Ammon's horn (tissue), 1 donor: ENCODE results near the gene MT1A.

ENCODE experiments used
- DNase-seq: peaks from one replicate; pipeline ENCODE4 v3.0.0-alpha.2; 2016; ENCODE audit warnings: low spot score

MT1A gene

DNA sequence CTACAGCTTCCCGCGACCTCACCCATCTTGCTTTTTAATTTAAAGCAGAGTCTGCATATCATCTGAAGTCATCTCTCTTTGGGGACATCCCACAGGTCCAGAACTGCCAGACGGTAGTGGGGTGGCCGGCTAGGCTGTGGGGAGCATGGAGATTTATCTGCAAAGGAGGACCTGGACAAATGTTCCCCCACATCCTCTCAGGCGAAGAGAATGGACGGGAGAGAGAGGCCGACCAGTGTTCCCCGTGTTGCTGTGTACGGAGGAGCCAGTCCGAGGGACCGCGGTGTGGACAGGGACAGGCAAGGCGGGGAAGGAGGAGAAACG is 6.7 kb upstream of the MT1A start:
- DNase-seq, result no peak

DNA sequence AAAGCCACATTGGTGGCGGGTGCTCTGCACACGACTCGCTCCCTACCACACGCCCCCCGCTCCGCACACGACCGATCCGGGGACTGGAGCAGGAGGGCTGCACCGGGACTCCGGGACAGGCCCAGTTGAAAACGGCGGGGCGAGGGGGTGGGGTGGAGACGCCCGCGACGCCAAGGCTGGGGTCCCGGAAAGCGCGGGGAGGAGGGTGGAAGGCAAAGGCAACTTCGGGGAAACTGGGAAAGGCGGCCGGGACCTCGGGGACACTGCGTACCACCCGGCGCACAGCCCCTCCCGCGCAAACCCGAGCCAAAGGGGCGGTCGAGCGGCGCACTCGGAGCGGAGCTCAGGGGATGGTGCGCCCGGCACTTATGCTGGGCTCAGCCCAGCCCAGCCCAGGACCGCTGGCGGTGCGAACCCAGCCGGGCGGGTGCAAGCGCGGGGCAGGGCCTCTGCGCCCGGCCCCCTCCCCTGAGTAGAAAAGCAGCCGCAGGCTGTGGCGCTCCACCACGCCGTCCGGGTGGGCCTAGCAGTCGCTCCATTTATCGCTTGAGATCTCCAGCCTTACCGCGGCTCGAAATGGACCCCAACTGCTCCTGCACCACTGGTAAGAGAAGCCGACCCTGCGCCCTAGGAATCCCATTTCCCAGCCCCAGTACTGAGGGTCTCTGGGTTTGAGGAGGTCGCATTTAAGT is 6.2 kb upstream of the MT1A start, which contains the start of gene MT1M:
Gene MT1M (plus strand): TSS at position 504 of the 692 bp plus-strand sequence. CDS start 73 bp downstream, at position 577.
- DNase-seq, result peak; percentile 71

DNA sequence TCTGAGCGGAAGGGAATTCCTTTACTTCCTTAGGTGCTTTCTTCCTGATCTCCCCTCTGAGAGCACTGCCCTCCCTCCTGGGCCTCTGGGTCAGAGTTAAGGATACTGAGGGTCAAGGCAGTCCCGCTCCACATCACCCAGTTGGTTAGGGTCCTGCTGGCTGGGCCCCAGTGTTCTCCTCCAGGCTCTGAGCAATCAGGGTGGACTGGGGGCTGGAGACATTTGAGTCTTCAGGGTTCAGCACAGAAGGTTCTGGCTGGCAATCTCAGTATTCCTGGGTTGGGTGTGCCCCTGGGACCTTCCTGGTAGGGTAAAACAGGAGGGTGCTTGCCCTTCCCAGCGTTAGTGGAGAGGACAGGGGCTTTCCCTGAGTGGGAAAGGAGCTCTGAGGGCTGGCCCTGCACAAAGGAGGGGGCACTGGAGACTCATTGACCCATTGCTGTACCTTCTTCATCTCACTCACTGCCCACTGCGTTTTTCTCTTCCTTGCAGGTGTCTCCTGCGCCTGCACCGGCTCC is 5.6 kb upstream of the MT1A start:
- no peak for DNase-seq

DNA sequence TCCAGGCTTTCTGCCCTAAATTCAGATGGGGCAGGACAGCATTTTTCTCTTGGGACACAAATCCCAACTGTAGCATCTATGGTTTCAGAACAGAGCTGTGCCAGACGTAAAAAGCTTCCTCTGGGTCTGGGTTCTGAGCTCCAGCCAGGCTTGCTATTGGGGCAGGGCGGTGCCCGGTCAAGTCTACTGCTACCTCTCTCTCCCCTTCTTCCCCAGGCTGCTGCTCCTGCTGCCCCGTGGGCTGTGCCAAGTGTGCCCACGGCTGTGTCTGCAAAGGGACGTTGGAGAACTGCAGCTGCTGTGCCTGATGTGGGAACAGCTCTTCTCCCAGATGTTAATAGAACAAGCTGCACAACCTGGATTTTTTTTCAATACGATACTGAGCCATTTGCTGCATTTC is 4.9 kb upstream of the MT1A start:
- no peak for DNase-seq

DNA sequence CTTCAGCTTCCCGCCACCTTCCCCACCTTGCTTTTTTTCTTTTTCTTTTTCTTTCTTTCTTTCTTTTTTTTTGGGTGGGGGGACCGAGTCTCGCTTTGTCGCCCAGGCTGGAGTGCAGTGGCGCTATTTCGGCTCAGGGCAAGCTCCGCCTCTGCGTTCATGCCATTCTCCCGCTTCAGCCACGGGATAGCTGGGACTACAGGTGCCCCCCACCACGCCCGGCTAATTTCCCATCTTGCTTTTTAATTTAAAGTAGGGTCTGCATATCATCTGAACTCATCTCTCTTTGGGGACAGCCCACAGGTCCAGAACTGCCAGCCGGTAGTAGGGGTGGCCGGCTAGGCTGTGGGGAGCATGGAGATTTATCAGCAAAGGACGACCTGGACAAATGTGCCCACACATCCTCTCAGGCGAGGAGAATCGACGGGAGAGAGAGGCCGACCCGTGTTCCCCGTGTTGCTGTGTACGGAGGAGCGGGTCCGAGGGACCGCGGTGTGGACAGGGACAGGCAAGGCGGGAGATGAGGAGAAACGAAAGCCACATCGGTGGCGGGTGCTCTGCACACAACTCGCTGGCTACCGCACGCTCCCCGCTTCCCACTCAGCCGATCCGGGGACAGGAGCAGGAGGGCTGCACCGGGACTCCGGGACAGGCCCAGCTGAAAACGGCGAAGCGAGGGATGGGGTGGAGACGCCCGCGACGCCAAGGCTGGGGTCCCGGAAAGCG is 3.6 kb upstream of the MT1A start:
- no peak for DNase-seq

DNA sequence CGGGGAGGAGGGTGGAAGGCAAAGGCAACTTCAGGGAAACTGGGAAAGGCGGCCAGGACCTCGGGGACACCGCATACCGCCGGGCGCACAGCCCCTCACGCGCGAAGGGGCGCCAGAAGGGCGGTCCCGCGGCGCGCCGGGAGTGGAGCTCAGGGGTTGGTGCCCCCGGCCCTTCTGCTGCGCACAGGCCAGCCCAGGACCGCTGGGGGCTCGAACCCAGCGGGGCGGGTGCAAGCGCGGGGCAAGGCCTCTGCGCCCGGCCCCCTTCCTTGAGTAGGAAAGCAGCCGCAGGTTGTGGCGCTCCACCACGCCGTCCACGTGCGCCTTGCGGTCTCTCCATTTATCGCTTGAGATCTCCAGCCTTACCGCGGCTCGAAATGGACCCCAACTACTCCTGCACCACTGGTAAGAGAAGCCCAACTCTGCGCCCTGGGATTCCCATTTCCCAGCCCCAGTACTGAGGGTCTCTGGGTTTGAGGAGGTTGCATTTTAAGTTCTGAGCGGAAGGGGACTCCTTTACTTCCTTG is 3.0 kb upstream of the MT1A start:
- no peak for DNase-seq

DNA sequence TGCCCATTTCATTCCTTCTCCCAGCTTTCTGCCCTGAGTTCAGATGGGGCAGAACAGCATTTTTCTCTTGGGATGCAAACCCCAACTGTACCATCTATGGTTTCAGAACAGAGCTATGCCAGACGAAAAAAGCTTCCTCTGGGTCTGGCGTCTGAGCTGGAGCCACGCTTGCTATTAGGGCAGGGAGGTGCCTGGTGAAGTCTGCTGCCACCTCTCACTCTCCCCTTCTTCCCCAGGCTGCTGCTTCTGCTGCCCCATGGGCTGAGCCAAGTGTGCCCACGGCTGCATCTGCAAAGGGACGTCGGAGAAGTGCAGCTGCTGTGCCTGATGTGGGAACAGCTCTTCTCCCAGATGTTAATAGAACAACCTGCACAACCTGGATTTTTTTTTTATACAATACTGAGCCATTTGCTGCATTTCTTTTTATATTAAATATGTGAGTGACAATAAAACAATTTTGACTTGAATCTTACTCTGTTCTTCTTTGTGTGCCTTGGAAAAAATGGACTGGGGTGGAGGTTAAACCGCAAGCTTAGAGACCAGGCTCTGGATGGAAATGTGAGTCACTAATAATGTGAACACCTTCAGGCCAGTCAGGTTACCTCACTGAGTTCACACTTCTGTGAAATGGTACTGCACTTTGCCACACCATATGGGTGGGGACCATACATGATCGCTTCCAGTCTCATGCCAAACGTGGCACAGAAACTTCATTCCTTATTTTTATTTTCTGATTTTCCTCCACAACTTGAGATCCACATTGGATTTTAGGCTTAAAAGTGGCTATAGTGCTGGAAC is 1.7 kb upstream of the MT1A start:
- no peak for DNase-seq

DNA sequence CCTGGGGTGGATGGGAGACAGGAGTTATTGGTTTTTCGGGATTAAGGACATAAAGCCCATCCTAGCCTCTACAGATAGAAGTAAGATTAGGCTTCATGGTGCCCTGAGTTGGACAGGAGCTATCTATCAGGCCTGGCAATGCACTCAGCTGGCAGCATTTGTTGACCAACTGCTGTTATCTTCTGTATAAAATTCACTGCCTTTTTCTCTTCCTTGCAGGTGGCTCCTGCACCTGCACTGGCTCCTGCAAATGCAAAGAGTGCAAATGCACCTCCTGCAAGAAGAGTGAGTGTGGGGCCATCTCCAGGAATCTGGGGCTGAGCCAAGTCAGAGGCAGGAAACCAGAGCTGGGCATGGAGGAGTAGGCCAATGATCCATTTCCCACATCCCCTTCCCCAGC is 579 bp downstream of the MT1A start:
- DNase-seq, result no peak

DNA sequence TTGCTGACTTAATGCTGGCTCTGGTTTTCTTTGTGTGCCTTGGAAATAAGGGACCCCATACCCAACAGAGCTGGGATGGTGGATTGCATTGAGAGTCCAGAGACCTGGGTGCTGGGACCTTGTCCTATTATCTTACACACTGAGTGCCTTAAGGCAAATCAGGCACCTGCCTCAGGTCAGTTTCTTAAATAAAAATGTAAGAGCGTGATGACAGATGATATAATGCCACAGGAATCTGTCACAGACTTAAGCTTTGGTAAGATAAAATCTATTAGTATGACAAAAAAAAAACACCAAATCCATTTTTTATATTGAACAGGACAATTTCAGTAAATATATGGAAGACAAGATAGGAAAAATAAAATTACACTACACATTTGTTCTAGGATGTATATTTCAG is 1.6 kb downstream of the MT1A start:
- DNase-seq, result no peak

DNA sequence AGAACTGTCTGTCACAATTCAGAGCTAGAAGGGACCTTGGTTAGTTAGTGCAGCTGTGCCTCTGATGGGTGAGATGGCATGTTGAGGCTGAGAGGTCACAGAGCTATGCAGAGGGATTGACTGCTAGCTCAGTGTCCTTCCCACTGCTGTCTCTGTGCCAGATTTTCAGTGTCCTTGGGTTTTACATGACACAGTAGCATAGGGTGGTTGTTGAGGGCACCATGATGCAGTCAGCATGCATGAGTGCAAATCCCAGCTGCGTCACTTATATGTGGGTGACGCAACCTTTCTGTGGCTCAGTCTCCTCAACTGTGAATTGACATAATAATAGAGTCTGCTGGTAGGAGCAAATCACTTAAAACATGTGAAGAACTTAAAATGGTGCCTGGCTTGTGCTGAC is 2.7 kb downstream of the MT1A start:
- no peak for DNase-seq

DNA sequence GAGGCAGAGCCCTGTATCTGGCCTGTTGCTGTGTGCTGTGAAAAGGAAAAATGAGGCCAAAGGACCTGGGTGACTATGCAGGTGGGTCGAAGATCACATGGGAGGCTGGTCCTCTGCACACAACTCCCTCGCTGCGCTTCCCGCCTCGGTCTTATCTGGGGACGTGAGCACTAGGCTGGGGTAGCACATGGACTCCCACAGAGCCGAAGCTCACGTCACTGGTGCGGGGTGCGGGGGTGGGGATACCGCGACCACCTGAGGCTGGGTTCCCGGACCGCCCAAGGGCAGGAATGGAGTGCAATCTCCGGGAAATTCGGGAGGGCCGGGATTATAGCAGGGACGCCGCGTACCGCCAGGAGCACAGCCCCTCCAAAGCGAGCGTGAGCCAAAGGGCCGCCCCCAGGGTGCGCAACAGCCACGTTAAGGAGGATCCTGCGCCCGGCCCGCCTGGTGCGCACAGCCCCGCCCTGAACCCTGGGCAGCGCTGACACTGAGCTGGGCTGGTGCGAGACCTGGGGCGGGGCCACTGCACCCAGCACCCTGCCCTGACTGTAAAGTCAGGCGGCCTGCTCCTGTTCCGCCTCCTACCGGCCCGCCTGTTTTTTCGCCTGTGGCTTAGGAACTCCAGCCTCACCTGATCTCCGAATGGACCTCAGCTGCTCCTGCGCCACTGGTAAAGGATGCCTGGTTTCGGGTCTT is 4.8 kb downstream of the MT1A start:
- peak; percentile 29 for DNase-seq

DNA sequence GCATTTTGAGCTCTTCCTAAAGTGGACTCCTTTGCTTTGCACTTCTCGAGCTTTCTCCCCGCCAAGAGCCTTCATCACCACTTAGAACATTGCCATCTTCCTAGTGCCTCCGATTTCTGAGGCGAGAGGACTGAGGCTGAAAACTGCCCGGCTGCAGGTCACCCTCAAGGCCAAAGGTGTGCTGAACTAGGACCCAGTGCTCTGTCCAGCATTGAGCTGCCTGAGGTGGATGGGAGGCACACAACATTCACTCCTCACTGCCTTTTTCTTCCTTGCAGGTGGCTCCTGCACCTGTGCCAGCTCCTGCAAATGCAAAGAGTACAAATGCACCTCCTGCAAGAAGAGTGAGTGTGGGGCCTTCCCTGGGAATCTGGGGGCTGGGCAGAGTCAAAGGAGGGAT is 5.4 kb downstream of the MT1A start:
- no peak for DNase-seq

DNA sequence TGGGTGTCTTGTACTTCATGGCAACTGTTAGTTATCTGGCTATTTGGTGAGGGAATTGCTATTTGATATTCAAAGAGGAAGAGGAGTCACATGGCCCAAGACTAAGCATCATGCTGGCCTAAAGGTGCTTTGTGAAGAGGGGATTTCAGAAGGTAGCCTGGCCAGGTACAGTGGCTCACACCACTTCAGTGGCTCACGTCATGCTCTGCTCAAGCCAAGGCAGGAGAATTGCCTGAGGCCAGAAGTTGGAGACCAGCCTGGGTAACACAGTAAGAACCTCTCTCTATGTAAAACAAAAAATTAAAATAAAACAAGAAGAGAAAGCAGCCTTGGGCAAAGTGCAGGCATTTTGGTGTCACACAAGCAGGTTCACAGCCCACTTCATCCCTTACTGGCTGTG is 6.8 kb downstream of the MT1A start:
- no peak for DNase-seq

DNA sequence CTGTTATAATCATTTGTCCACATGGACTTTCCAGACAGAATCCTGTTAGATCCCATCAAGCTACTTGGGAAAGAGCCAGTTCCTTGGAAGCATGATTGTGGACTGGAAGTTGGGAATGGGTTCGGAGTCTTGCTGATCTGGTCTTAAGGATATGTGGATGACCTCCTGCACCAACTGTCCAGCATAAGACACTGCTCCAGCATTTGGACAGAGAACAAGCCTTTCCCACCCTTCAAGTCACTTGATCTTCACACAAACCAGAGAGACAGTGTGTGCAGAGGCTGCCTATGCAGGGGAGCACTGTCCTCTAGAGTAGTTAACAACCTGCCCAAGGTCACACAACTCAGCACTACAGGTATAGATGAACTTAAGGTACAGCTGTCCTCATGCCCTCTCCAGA is 7.4 kb downstream of the MT1A start:
- no peak for DNase-seq

DNA sequence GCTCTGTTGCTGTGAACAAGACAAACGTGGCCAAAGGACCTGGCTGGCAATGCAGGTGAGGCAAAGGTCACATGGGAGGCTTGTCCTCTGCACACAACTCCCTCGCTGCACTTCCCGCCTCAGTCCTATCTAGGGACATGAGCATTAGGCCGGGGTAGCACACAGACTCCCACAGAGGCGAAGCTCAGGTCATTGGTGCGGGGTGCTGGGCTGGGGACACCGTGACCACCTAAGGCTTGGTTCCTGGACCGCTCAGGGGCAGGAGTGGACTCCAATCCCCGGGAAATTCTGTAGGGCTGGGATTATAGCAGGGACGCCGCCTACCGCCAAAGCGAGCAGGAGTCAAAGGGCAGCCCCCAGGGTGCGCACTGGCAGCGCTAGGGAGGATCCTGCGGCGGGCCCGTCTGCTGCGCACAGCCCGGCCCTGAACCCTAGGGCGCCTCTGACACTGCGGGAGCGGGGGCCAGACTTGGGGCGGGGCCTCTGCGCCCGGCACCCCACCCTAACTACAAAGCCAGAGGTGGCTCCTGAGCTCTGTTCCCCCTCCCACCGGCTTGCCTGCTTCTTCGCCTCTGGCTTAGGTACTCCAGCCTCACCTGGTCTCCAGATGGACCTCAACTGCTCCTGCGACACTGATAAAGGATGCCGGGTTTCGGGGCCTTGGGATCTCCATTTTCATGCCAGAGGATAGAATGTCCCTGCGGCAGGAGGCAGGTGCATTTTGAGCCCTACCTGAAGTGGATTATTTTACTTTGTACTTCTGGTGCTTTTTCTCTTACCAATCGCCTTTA is 9.4 kb downstream of the MT1A start:
- no peak for DNase-seq

DNA sequence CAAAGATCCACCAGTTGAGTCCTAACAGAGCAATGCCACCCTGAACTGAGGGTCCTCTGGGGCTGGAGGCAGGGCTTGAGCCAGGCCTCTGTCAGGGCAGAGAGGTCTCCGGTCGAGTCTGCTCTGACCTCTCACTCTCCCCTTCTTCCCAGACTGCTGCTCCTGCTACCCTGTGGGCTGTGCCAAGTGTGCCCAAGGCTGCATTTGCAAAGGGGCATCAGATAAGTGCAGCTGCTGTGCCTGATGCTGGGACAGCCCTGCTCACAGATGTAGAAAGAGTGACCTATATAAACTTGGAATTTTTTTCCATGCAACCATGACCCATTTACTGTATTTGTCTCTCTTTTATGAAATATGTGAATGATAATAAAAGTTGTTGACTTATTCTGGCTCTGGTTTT is 10.8 kb downstream of the MT1A start:
- DNase-seq, result no peak

DNA sequence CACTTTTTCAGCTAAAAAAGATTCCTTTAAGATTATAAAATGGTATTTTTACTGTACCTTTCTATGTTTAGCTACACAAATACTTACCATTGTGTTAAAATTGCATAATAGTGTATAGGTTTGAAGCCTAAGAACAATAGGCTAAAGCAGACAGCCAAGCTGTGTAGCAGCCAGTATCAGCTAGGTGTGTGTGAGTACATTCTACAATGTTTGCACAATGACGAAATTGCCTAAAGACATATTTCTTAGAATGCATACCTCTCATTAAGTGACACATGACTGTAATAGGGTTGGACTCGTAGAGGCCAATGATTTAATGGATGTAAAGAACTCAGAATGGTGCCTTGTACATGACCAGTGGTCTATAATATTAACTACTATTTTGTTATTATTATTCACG is 11.4 kb downstream of the MT1A start:
- no peak for DNase-seq

DNA sequence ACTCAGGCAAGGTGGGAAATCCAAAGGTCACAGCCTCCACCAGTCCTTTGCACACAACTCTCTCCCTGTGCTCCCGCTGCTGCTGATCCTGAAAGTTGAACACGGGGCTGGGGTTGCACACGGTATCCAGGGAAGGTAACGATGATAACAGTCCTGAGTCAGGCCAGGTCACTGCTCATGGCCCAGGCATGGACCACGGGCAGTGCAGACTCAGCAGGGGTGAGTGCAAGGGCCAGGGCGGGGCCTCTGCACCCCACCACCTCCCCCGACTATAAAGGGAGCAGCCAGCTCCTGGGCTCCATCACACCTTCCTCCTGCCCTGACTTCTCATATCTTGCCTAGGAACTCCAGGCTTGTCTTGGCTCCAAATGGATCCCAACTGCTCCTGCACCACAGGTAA is 13.1 kb downstream of the MT1A start, which contains the start of gene MT1B:
Gene MT1B (plus strand): TSS at position 301 of the 400 bp plus-strand sequence. CDS start 68 bp downstream, at position 369.
- DNase-seq, result no peak

DNA sequence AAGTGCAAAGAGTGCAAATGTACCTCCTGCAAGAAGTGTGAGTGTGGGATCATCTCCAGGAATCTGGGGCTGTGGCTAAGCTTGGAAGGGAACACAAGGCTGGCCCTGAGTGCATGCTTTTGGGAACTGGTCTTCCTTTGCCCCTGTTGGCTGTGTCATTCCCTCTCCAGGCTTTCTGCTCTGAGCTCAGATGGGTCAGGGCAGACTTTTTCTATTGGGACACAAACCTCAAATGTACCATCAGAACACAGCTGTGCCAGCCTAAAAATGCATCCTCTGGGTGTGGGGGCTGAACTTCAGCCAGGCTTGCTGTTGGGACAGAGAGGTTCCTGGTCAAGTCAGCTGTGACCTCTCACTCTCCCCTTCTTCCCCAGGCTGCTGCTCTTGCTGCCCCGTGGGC is 14.1 kb downstream of the MT1A start:
- no peak for DNase-seq

DNA sequence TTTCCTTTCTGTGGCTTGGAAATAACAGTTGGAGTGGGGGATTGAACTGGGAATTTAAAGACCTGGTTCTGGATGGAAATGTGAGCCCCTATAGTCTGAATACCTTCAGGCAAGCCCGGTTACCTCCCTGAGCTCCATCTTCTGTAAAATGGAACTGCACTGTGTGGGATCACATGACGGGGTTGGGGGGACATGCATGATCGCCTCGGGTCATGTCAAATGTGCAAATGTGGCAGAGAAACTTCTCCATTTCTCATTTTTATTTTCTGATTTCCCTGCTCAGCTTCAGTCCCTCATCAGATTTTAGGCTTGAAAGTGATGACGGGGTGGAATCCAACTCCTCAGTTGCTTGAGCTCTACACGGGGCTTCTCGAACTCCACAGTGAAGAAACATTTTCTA is 14.8 kb downstream of the MT1A start:
- DNase-seq, result no peak
